ENCODE results near the gene ZYX.

Gene ZYX

GRCh38 chr7:143380646-143381426, at the start of gene ZYX:
ZYX (plus strand) TSS chr7:143381345; CDS start chr7:143381572, 227 bp downstream.
- peak; percentile 88 for DNase-seq (ENCODE audit: low read depth)

GRCh38 chr7:143334244-143334643, 46.9 kb upstream of the ZYX start:
- no peak for DNase-seq (ENCODE audit: low read depth)

DNA sequence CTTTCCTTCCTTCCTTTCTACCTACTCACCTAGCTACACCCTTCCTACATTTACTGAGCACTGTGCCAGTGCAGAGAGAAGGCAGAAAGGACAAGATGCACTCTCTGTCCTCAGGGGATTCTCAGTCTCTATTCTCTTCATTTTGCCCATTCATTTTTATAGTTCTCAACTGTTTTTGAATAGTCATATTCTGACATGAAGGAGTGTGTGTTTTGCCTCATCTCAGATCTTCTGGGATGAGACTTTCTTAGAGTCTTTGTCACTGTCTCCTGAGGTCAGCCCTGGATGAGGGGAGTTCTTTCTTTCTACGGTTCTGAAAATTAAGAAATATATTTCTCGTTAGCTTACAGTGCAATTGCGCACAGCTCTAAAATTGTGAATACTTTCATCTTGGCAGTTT, 43.9 kb upstream of the ZYX start:
- no peak for DNase-seq (ENCODE audit: low read depth)

- DNase-seq (ENCODE audit: low read depth): no peak
Measured at GRCh38 chr7:143341842-143342241, 39.3 kb upstream of the ZYX start.

DNA sequence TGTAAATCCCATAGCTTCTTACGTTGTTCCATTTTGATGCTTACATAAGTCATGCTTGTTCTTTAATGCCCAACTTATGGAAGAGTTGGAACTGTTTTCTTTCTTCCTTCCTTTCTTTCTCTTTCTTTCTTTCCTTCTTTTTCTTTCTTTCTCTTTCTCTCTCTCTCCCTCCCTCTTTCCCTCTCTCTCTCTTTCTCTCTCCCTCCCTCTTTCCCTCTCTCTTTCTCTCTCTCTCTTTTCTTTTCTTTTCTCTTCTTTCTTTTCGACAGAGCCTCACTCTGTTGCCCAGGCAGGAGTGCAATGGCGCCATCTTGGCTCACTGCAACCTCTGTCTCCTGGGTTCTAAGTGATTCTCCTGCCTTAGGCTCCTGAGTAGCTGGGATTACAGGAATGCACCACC, 37.5 kb upstream of the ZYX start:
- DNase-seq (ENCODE audit: low read depth): no peak

DNA sequence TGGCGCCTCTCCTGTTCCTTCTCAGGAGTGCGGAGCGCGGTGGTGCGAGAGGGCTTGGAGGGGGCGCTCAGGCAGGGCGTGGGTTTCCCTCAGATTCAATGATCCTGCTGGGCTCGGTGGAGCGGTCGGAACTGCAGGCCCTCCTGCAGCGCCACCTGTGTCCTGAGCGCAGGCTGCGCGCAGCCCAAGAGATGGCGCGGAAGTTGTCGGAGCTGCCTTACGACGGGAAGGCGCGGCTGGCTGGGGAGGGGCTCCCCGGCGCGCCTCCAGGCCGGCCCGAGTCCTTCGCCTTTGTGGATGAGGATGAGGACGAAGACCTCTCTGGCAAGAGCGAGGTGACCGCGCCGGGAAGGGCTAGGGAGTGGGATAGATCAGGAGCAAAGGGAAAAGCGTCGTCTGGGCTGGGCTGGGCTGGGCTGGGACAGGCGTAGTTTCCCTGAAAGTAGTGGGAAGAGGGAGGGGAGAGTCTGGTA, 35.7 kb upstream of the ZYX start:
- no peak for DNase-seq (ENCODE audit: low read depth)

DNA sequence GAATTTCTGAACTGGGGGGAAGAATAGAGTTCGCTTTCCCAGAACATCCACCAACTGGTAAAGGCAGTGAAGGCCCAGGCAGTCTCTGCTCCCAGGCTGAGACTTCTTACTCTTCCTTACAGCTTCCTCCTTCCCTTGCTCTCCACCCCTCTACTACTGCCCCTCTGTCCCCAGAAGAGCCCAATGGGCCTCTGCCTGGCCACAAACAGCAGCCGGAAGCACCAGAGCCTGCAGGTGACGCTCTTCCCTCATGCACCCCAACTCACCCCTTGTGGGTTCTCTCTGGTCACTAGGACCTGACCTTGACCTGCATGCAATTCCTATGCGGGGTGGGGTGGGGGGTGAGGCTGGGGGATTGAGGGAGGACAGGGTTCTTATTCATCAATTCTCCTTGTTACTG, 35.1 kb upstream of the ZYX start:
- no peak for DNase-seq (ENCODE audit: low read depth)

- no peak for DNase-seq (ENCODE audit: low read depth)
Measured at GRCh38 chr7:143347950-143348349, 33.2 kb upstream of the ZYX start.

- DNase-seq (ENCODE audit: low read depth): no peak
Measured at GRCh38 chr7:143351060-143351459, 30.1 kb upstream of the ZYX start.

- DNase-seq (ENCODE audit: low read depth): no peak
Measured at GRCh38 chr7:143351574-143351973, 29.6 kb upstream of the ZYX start.

GRCh38 chr7:143352531-143353002, 28.6 kb upstream of the ZYX start:
- no peak for DNase-seq (ENCODE audit: low read depth)

- DNase-seq (ENCODE audit: low read depth): no peak
Measured at GRCh38 chr7:143354376-143354775, 26.8 kb upstream of the ZYX start.

DNA sequence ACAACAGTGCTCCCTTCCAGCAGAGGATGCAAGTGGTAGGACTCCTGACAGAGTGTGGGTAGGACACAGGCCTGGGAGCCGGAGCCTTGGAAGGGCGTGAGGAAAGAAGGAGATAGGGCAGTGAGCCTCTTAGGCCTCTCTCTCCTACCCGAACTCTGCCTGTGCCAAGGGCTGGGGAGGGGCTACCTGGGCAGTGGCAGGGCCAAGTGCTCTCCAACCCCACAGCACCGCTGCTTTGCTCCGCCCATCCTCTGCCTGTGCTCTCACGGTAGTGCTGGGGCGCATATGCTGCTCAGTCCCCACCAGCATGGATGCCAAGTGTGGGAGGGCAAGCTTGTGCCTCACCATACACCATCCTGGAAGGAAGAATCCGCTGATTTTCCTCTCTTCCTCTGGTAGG, 26.2 kb upstream of the ZYX start:
- DNase-seq (ENCODE audit: low read depth): no peak

DNA sequence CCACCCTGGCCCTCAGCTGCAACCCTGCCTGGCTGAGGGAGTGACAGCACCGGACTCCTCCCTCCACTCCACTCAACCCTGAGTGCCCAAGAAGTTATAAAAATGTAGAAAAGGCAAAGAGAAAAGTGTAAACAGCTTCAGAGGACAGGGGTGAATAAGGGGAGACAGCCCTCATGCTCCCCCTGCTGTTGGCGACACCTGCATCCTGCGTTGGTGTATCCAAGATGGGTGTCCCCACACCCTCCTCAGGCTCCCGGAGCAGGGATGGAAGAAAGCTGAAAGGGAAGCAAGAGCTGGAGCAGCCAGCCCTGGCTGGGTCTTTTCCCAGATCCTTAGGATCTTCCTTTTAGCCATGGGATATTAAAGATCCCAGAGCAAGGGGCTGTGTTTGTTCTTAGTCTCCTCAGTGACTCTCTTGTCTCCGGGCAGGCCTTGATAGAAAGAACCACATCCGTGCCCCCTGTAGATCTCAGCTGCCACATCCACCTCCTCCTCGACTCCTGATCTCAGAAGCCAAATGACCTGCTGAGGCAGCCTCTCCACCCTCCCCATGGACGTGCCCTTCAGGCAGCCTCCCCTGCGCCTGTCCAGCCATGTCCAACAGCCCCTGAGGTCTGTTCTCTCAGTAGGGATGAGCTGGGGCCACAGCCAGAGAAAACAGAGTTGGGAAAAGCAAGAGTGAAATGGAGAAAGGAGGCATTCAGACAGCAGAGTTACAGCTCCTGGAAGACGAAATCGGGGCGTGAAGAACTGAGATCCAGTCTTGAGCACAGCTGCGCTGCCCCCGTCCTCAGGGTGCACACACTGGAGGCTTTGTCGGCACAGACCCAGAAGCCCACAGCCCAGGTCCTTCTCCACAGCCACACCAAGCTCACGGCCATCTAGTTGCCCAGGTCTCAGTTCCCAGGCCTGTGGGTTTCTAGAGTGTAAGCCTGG, 25.4 kb upstream of the ZYX start:
- DNase-seq (ENCODE audit: low read depth): no peak

DNA sequence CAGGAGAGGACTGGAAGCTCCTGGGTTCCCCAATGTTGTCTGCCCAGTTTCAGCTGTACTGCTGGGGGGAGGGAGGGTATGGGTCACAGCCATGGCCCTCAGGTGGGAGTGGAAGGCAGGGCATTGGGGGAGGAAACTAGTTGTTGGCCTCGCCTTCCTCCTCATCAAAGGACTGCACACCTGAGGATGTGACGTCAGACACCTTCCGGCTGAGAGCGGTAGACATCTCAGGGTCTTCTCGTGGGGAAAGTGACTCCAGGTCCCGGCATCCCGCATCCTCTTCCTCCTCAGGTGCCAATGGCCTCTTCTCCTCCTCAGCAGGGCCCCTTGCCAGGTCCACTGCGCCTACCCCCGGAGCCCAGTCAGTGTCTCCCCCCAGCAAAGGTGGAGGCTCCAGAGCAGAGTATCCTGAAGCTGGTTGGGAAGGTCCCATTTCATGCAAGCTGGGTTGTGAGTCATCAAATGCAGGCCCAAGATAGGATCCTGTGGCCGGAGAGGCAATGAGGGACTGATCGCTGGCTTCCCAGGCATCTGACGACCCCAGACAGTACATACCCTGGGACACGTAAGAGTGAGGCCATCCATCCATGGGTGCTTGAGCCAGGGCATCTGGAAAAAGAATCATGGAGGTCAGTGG, 24.6 kb upstream of the ZYX start:
- DNase-seq (ENCODE audit: low read depth): no peak

- DNase-seq (ENCODE audit: low read depth): no peak
Measured at GRCh38 chr7:143358626-143359025, 22.5 kb upstream of the ZYX start.

GRCh38 chr7:143359771-143360353, 21.3 kb upstream of the ZYX start:
- no peak for DNase-seq (ENCODE audit: low read depth)

DNA sequence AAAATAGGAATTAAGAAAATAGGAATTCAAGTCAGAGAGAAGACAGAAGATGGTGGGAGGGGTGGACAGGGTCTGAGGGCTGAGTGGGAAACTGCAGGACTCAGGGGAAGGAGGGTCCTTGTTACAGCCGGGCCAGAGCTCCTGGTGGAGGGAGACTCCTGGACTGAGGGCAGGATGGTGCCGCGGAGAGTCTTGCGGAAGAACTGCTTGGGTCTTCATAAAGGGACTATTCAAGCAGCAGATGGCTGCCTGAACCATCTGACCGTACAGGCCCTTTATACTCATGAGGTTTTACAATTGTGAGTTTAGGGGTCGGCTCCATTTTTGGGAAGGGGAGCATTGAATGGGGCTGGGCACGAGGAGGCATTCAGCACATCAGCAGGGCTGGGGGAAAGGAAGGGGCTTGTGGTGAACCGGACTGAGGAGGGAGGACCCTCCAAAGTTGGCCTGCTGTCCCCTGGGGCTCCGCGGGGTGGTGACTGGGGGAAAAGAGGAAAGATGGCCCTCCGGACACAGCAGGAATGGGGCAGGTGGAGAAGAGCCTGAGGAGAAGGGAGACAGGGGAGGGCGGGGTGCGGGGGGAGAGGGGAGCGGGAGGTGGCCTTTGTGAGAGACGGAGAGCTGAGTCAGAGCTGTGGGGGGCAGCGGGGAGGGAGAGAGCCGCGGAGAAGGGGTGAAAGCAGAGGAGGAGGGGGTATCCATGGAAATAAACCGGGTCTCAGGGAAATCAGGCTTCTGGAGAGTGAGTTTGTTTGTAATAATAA, 20.2 kb upstream of the ZYX start:
- no peak for DNase-seq (ENCODE audit: low read depth)

GRCh38 chr7:143361552-143362130, 19.5 kb upstream of the ZYX start:
- DNase-seq (ENCODE audit: low read depth): no peak

- no peak for DNase-seq (ENCODE audit: low read depth)
Measured at GRCh38 chr7:143362131-143363015, 18.8 kb upstream of the ZYX start, which contains the start of gene FAM131B. FAM131B (minus strand) TSS chr7:143362713; CDS start chr7:143362603, 110 bp downstream.
